Activated T-helper 1 cell treated with anti-CD3 and anti-CD28 coated beads, Interleukin-12 subunit alpha, Interleukin-12 subunit beta, Interleukin-2, Interleukin-4 antibody, amounts not matched to agents 30 ng/mL and 10 ng/mL and 1 ng/mL, durations not matched to agents 14 hours and 24 hours and 36 hours (primary cell): Measurements from ENCODE around the gene CX3CL1. TPM values are rescaled to one million over a fixed set of nuclear protein-coding genes. Genes with fewer than 3 reads are reported as not detected.

Source experiments
- DNase-seq: peaks from one replicate; pipeline ENCODE4 v3.0.0; 2021; ENCODE audit warnings: low spot score
- H3K27ac Mint-ChIP-seq: one replicate; pipeline ENCODE4 v1.8.0; 2021; ENCODE audit warnings: mild to moderate bottlenecking, mixed read lengths
- H3K27me3 Mint-ChIP-seq: one replicate; pipeline ENCODE4 v1.8.0; 2022; ENCODE audit warnings: mild to moderate bottlenecking, moderate library complexity, mixed read lengths; ENCODE audit not compliant: insufficient read depth
- H3K36me3 Mint-ChIP-seq: one replicate; pipeline ENCODE4 v1.8.0; 2021; ENCODE audit warnings: low read depth, mixed read lengths
- H3K4me1 Mint-ChIP-seq: one replicate; pipeline ENCODE4 v1.8.0; 2021; ENCODE audit warnings: low read depth, mixed read lengths
- H3K4me3 Mint-ChIP-seq: one replicate; pipeline ENCODE4 v1.8.0; 2021; ENCODE audit warnings: mild to moderate bottlenecking, moderate library complexity, mixed read lengths
- H3K9me3 Mint-ChIP-seq: one replicate; pipeline ENCODE4 v1.8.0; 2021; ENCODE audit warnings: mixed read lengths
- intact Hi-C: fragments of 100-400 bp; cut with micrococcal nuclease; formaldehyde crosslinking; loops from one replicate; pipeline ENCODE4 v1.15.1; 2024
- total RNA-seq: library from RNA; stranded (reverse); gene quantifications from 2 replicates; pipeline ENCODE4 v1.2.3, GENCODE V29; 2022

The CX3CL1 gene
- total RNA-seq, 1 donor from 2014 or later: not detected

GRCh38 chr16:57407521-57408353 is 35.4 kb downstream of the CX3CL1 start:
- no peak for DNase-seq
- Mint-ChIP-seq H3K36me3 (no peaks in the 10 kb centered on the region), H3K27ac (no peak overlapping the region), H3K4me1 (peaks cover 8% of the 10 kb centered on the region), H3K9me3 (no peaks in the 10 kb centered on the region), H3K4me3 (no peak overlapping the region), H3K27me3 (peaks cover 2% of the 10 kb centered on the region)
- intact Hi-C loops: no loop called here

GRCh38 chr16:57409065-57409464 is 36.8 kb downstream of the CX3CL1 start:
- Mint-ChIP-seq H3K4me3 (no peak overlapping the region), H3K27ac (peak overlapping the region; percentile 3), H3K9me3 (no peaks in the 10 kb centered on the region), H3K27me3 (peaks cover 2% of the 10 kb centered on the region), H3K4me1 (peaks cover 8% of the 10 kb centered on the region), H3K36me3 (no peaks in the 10 kb centered on the region)
- DNase-seq: no peak
- intact Hi-C loops: no loop called here

GRCh38 chr16:57409870-57410587 is 37.7 kb downstream of the CX3CL1 start:
- DNase-seq: no peak
- Mint-ChIP-seq H3K9me3 (no peaks in the 10 kb centered on the region), H3K27ac (no peak overlapping the region), H3K27me3 (peaks cover 2% of the 10 kb centered on the region), H3K4me3 (no peak overlapping the region), H3K4me1 (peaks cover 8% of the 10 kb centered on the region), H3K36me3 (no peaks in the 10 kb centered on the region)
- intact Hi-C loops: no loop called here

- Mint-ChIP-seq H3K36me3 (no peaks in the 10 kb centered on the region), H3K4me1 (peaks cover 8% of the 10 kb centered on the region), H3K27ac (no peak overlapping the region), H3K27me3 (peaks cover 2% of the 10 kb centered on the region), H3K4me3 (no peak overlapping the region), H3K9me3 (no peaks in the 10 kb centered on the region)
- intact Hi-C loops: no loop called here
- no peak for DNase-seq
Measured at GRCh38 chr16:57411362-57411976, 39.2 kb downstream of the CX3CL1 start.

- intact Hi-C loops: no loop called here
- no peak overlapping the region for H3K27ac Mint-ChIP-seq
- no peak overlapping the region for H3K4me3 Mint-ChIP-seq
- no peaks in the 10 kb centered on the region for H3K36me3 Mint-ChIP-seq
- peaks cover 2% of the 10 kb centered on the region for H3K27me3 Mint-ChIP-seq
- DNase-seq: no peak
- H3K4me1 Mint-ChIP-seq: peaks cover 13% of the 10 kb centered on the region
- H3K9me3 Mint-ChIP-seq: no peaks in the 10 kb centered on the region
Measured at GRCh38 chr16:57412584-57412983, 40.3 kb downstream of the CX3CL1 start.

GRCh38 chr16:57413301-57413730 is 41.0 kb downstream of the CX3CL1 start:
- peaks cover 17% of the 10 kb centered on the region for H3K4me1 Mint-ChIP-seq

GRCh38 chr16:57413733-57414132 is 41.4 kb downstream of the CX3CL1 start:
- no peak for DNase-seq
- no peaks in the 10 kb centered on the region for H3K9me3 Mint-ChIP-seq
- intact Hi-C loops: no loop called here
- no peak overlapping the region for H3K27ac Mint-ChIP-seq
- no peaks in the 10 kb centered on the region for H3K36me3 Mint-ChIP-seq
- peaks cover 2% of the 10 kb centered on the region for H3K27me3 Mint-ChIP-seq
- H3K4me1 Mint-ChIP-seq: peaks cover 17% of the 10 kb centered on the region
- no peak overlapping the region for H3K4me3 Mint-ChIP-seq

More at GRCh38 chr16:57413301-57413730, 41.0 kb downstream of the CX3CL1 start:
- Mint-ChIP-seq H3K9me3 (no peaks in the 10 kb centered on the region), H3K27ac (no peak overlapping the region), H3K36me3 (no peaks in the 10 kb centered on the region), H3K4me3 (no peak overlapping the region), H3K27me3 (peaks cover 2% of the 10 kb centered on the region)
- DNase-seq: no peak
- intact Hi-C loops: no loop called here

- peaks cover 2% of the 10 kb centered on the region for H3K27me3 Mint-ChIP-seq
- no peaks in the 10 kb centered on the region for H3K9me3 Mint-ChIP-seq
- no peak overlapping the region for H3K4me3 Mint-ChIP-seq
- no peak overlapping the region for H3K27ac Mint-ChIP-seq
- H3K4me1 Mint-ChIP-seq: peaks cover 19% of the 10 kb centered on the region
- no peaks in the 10 kb centered on the region for H3K36me3 Mint-ChIP-seq
- intact Hi-C loops: loop anchor here (2.0 kb wide), 2 partner anchors 171 to 331 kb away; partner anchors contain the start of gene ARL2BP
- no peak for DNase-seq
Measured at GRCh38 chr16:57416084-57416483, 43.8 kb downstream of the CX3CL1 start.

- intact Hi-C loops: loop anchor here (1.0 kb wide), 1 partner anchor 100 kb away; no protein-coding TSS in a partner anchor
- Mint-ChIP-seq H3K27ac (no peak overlapping the region), H3K27me3 (peaks cover 2% of the 10 kb centered on the region)
Measured at GRCh38 chr16:57419506-57419905, 47.2 kb downstream of the CX3CL1 start.

GRCh38 chr16:57422026-57422944 is 50.0 kb downstream of the CX3CL1 start:
- intact Hi-C loops: no loop called here
- Mint-ChIP-seq H3K27ac (no peak overlapping the region), H3K4me1 (peaks cover 14% of the 10 kb centered on the region), H3K36me3 (peaks cover 1% of the 10 kb centered on the region), H3K27me3 (no peaks in the 10 kb centered on the region), H3K9me3 (no peaks in the 10 kb centered on the region), H3K4me3 (no peak overlapping the region)
- no peak for DNase-seq

More at GRCh38 chr16:57419506-57419905, 47.2 kb downstream of the CX3CL1 start:
- DNase-seq: no peak
- Mint-ChIP-seq H3K4me1 (peaks cover 19% of the 10 kb centered on the region), H3K36me3 (no peaks in the 10 kb centered on the region), H3K9me3 (no peaks in the 10 kb centered on the region), H3K4me3 (no peak overlapping the region)

- H3K4me3 Mint-ChIP-seq: no peak overlapping the region
- H3K9me3 Mint-ChIP-seq: no peaks in the 10 kb centered on the region
- H3K27ac Mint-ChIP-seq: no peak overlapping the region
- no peaks in the 10 kb centered on the region for H3K27me3 Mint-ChIP-seq
- no peak for DNase-seq
- peaks cover 10% of the 10 kb centered on the region for H3K4me1 Mint-ChIP-seq
- peaks cover 9% of the 10 kb centered on the region for H3K36me3 Mint-ChIP-seq
- intact Hi-C loops: no loop called here
Measured at GRCh38 chr16:57423152-57423551, 50.9 kb downstream of the CX3CL1 start.

GRCh38 chr16:57424583-57424982 is 52.3 kb downstream of the CX3CL1 start:
- Mint-ChIP-seq H3K9me3 (no peaks in the 10 kb centered on the region), H3K27me3 (no peaks in the 10 kb centered on the region), H3K4me3 (no peak overlapping the region), H3K27ac (no peak overlapping the region), H3K4me1 (peaks cover 3% of the 10 kb centered on the region), H3K36me3 (peaks cover 18% of the 10 kb centered on the region)
- DNase-seq: no peak
- intact Hi-C loops: no loop called here
